ENCODE data around the gene APP. TPM values are rescaled to one million over a fixed set of nuclear protein-coding genes. Genes with fewer than 3 reads are reported as not detected.

APP gene
- total RNA-seq, 1 donor from 2014 or later: 1,137 TPM

DNA sequence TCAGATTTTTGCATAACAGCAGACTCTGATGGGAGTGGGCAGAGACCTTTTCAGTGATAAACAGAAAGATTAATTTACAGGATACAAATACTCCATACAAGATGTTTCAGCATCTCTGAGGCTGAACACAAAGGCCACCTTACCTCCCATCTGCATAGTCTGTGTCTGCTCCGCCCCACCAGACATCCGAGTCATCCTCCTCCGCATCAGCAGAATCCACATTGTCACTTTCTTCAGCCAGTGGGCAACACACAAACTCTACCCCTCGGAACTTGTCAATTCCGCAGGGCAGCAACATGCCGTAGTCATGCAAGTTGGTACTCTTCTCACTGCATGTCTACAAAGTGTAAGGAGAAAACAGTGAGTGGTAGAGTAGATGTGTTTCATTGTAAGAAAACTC lies 119.7 kb downstream of the APP start:
- TF ChIP-seq, protein P1, sequence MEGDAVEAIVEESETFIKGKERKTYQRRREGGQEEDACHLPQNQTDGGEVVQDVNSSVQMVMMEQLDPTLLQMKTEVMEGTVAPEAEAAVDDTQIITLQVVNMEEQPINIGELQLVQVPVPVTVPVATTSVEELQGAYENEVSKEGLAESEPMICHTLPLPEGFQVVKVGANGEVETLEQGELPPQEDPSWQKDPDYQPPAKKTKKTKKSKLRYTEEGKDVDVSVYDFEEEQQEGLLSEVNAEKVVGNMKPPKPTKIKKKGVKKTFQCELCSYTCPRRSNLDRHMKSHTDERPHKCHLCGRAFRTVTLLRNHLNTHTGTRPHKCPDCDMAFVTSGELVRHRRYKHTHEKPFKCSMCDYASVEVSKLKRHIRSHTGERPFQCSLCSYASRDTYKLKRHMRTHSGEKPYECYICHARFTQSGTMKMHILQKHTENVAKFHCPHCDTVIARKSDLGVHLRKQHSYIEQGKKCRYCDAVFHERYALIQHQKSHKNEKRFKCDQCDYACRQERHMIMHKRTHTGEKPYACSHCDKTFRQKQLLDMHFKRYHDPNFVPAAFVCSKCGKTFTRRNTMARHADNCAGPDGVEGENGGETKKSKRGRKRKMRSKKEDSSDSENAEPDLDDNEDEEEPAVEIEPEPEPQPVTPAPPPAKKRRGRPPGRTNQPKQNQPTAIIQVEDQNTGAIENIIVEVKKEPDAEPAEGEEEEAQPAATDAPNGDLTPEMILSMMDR (IDR thresholded peaks at IDR 0.05; ENCODE audit: unreplicated experiment): no peak
- peak overlapping the region; percentile 2 for H3K27ac Mint-ChIP-seq (ENCODE audit: unreplicated experiment)

DNA sequence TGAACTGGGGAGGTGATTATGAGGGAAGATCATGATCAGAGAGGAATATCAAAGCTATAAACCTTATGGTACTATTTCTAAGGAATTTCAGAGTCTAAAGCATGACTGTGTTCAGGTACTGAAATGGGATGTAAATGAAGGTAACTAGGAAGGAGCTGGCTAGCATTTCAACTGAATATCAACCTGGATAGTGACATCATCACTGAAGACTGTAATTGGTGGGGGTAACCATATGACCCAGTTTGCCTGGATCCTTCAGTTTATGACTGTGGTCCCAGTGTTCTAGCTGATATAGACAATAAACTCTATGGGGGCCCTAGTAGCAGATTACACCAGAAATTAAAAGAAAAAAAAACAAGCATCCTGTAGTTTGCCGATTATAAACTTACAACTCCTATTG lies 120.8 kb downstream of the APP start:
- H3K36me3 Mint-ChIP-seq (ENCODE audit: low read depth, unreplicated experiment): peaks cover 48% of the 10 kb centered on the region
- H3K4me3 Mint-ChIP-seq (ENCODE audit: unreplicated experiment): no peak overlapping the region
- H3K4me1 Mint-ChIP-seq (ENCODE audit: unreplicated experiment): peaks cover 14% of the 10 kb centered on the region

More for the DNA sequence above, 119.7 kb downstream of the APP start:
- no peaks in the 10 kb centered on the region for H3K9me3 Mint-ChIP-seq (ENCODE audit: unreplicated experiment)
- no peak overlapping the region for H3K4me3 Mint-ChIP-seq (ENCODE audit: unreplicated experiment)
- peaks cover 20% of the 10 kb centered on the region for H3K4me1 Mint-ChIP-seq (ENCODE audit: unreplicated experiment)
- no peak for DNase-seq (ENCODE audit: low spot score)
- peaks cover 45% of the 10 kb centered on the region for H3K36me3 Mint-ChIP-seq (ENCODE audit: low read depth, unreplicated experiment)
- H3K27me3 Mint-ChIP-seq (ENCODE audit: unreplicated experiment): peaks cover 5% of the 10 kb centered on the region

DNA sequence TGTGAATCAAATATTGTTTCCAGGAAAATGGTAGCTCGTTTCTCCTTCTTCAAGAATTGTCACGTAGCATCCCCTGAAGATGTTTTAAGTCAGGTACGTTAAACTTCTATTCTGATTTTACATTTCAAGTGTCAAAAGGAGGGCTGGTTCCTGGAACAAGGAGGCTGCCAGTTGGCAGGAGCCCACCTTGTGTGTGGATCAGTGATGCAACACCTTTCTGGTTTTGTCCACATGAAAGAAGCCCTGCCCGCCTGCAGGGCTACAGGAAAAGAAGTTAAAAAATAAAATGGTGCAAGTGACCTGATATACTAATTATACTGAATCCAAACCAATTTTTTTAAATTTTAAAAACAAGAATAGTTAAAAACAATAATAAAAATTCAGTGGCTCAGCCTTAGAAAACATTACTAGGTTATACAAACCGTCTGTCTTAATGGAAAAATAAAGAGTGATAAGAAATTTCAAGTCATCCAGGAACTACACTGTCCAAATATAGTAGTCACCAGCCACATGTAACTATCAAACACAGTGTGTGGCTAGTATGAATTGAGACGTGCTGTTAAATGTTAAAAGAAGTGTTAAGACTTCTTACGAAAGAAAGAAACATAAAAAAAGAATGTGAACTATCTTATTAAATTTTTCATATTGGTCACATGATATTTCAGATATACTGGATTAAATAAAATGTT lies 123.1 kb downstream of the APP start:
- H3K27ac Mint-ChIP-seq (ENCODE audit: unreplicated experiment): peak overlapping the region; percentile 42

More for the DNA sequence above, 120.8 kb downstream of the APP start:
- H3K9me3 Mint-ChIP-seq (ENCODE audit: unreplicated experiment): no peaks in the 10 kb centered on the region
- peaks cover 5% of the 10 kb centered on the region for H3K27me3 Mint-ChIP-seq (ENCODE audit: unreplicated experiment)
- H3K27ac Mint-ChIP-seq (ENCODE audit: unreplicated experiment): no peak overlapping the region
- TF ChIP-seq, protein P1 (IDR thresholded peaks at IDR 0.05; ENCODE audit: unreplicated experiment): no peak
- no peak for DNase-seq (ENCODE audit: low spot score)

DNA sequence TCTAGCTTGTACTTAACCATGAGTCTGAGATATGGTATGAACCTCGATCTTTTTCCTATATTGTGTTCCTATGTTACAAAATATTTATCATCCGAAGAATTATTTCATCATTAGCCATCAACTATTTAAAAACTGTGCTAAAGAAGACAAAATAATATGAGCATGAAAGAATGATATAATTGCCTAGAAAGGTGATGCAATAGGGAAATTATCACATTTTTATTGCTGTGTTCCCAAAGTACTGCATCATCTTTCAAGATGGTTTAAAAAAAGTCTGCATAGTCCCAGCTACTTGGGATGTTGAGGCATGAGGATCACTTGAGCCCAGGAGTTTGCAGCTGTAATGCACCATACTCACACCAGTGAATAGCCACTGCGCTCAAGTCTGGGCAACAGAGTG lies 126.7 kb downstream of the APP start:
- no peak for DNase-seq (ENCODE audit: low spot score)
- Mint-ChIP-seq H3K9me3 (ENCODE audit: unreplicated experiment) (no peaks in the 10 kb centered on the region), H3K4me3 (ENCODE audit: unreplicated experiment) (no peak overlapping the region), H3K36me3 (ENCODE audit: low read depth, unreplicated experiment) (peaks cover 22% of the 10 kb centered on the region), H3K4me1 (ENCODE audit: unreplicated experiment) (peaks cover 4% of the 10 kb centered on the region), H3K27me3 (ENCODE audit: unreplicated experiment) (no peaks in the 10 kb centered on the region), H3K27ac (ENCODE audit: unreplicated experiment) (no peak overlapping the region)
- TF ChIP-seq, protein P1 (IDR thresholded peaks at IDR 0.05; ENCODE audit: unreplicated experiment): no peak

More for the DNA sequence above, 123.1 kb downstream of the APP start:
- DNase-seq (ENCODE audit: low spot score): no peak
- H3K4me1 Mint-ChIP-seq (ENCODE audit: unreplicated experiment): no peaks in the 10 kb centered on the region
- TF ChIP-seq, protein P1 (IDR thresholded peaks at IDR 0.05; ENCODE audit: unreplicated experiment): no peak
- H3K9me3 Mint-ChIP-seq (ENCODE audit: unreplicated experiment): no peaks in the 10 kb centered on the region
- no peak overlapping the region for H3K4me3 Mint-ChIP-seq (ENCODE audit: unreplicated experiment)
- peaks cover 3% of the 10 kb centered on the region for H3K27me3 Mint-ChIP-seq (ENCODE audit: unreplicated experiment)
- peaks cover 47% of the 10 kb centered on the region for H3K36me3 Mint-ChIP-seq (ENCODE audit: low read depth, unreplicated experiment)

DNA sequence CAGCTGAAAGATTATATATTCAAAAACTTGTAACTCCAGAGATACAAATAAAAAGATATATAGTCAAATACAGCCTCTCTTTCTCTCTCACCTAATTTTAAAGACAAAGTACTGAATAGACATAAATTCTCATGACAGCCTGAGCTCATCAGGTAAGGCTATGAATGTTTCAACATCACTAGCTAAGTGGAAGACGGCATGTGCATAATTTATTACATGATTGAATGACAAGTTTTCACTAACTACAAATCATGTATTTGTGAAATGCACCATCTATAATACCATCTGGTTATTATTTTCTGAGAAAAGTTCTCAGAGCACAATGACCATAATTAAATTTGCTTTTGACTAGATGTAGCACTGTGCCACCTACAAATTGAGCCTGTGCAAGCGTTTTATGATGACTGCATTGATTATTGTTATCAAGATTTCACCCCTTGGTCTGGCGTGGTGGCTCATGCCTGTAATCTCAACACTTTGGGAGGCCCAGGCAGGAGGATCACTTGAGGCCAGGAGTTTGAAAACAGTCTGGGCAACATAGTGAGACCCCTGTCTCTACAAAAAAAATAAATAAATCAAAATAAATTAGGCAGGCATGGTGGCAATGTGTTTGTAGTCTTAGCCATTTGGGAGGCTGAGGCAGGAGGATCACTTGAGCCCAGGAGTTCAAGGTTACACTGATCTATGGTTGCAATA lies 128.2 kb downstream of the APP start:
- TF ChIP-seq, protein P1 (IDR thresholded peaks at IDR 0.05; ENCODE audit: unreplicated experiment): no peak
- peaks cover 20% of the 10 kb centered on the region for H3K36me3 Mint-ChIP-seq (ENCODE audit: low read depth, unreplicated experiment)
- no peaks in the 10 kb centered on the region for H3K9me3 Mint-ChIP-seq (ENCODE audit: unreplicated experiment)
- peaks cover 4% of the 10 kb centered on the region for H3K4me1 Mint-ChIP-seq (ENCODE audit: unreplicated experiment)
- no peak overlapping the region for H3K27ac Mint-ChIP-seq (ENCODE audit: unreplicated experiment)
- no peak for DNase-seq (ENCODE audit: low spot score)
- no peak overlapping the region for H3K4me3 Mint-ChIP-seq (ENCODE audit: unreplicated experiment)
- H3K27me3 Mint-ChIP-seq (ENCODE audit: unreplicated experiment): no peaks in the 10 kb centered on the region
